ENCODE measurements around the gene MDFI.
A peak's percentile ranks its signal among the peaks of the same experiment; 100 is the strongest.

MDFI gene

GRCh38 chr6:41638002-41638934 lies at the start of gene MDFI:
Gene MDFI (plus strand): TSS chr6:41638468. CDS start chr6:41638750, 282 bp downstream.
- DNase-seq (ENCODE audit: low read depth in 4 of 4, low spot score in 1 of 4): no peak

GRCh38 chr6:41589223-41589622 lies 49.0 kb upstream of the MDFI start:
- DNase-seq (ENCODE audit: low read depth in 4 of 4, low spot score in 1 of 4): no peak

GRCh38 chr6:41589636-41590622 lies 48.3 kb upstream of the MDFI start:
- DNase-seq (ENCODE audit: low read depth in 4 of 4, low spot score in 1 of 4): no peak

DNA sequence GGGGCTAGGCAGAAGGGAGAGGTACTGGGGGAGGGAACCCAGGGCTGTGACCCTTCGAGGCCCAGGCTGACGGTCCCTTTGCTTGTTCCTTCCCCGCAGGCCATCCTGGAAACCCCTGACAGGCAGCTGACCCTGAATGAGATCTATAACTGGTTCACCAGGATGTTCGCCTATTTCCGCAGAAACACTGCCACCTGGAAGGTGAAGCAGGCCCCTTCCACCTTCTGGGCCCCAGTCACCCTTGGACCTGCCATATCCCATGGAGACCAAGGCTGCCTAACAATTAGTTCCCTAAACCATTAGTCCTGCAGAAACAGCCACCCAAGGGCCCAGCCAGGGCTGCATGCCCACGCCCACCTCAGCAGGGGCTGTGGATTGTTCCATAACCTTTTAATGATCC lies 47.1 kb upstream of the MDFI start:
- no peak for DNase-seq (ENCODE audit: low read depth in 4 of 4, low spot score in 1 of 4)

DNA sequence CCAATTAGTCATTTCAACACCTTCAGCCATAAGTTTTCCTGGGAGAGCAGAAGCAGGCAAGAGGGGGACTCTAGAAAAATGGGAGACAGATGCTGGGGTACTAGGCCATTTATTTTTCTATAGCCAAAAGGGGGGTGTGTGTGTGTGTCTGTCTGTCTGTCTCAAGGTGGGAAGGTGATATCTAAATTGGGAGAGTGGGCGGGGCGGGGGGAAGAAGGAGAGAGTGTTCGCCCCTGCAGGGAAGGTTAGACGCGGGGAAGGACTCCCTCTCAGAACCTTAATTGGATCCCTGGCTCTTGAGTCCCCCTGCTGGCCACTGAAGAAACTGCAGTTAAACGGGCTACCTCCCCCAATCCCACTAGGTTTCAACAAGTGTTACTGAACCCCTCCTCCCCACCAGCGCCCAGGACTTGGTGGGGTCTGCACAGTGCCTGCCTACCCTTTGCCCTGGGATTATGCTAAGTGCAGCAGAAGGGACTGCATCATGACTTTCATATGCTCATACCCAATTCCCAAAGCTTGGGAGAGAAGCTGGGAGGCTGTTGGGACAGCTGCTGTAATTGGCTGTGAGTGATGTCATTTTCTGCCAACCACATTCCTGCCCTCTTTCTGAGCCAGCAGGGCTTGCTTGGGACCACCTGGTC lies 46.3 kb upstream of the MDFI start:
- peak; percentile 63 to 77 (median 66) for DNase-seq (ENCODE audit: low read depth in 4 of 4, low spot score in 1 of 4)

DNA sequence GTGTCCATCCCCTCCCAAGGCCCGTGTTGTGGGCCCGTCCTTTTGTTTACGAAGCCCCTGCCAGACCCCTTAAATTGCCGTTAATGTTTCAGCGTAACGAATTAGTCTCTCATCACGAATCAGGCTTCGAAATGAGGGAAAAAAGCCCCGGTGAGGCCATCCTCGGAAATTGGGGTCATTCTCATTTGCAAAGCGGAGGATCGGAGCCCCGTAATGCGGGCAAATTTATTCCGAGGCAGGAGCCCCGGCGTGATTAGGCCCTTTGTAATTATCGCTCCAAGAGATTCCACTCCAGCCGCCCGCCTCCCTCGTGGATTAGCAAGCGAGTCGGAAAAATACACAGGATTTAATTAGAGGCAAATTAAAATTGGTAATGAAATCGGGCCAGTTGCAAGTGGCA lies 44.9 kb upstream of the MDFI start:
- DNase-seq (ENCODE audit: low read depth in 4 of 4, low spot score in 1 of 4): no peak

DNA sequence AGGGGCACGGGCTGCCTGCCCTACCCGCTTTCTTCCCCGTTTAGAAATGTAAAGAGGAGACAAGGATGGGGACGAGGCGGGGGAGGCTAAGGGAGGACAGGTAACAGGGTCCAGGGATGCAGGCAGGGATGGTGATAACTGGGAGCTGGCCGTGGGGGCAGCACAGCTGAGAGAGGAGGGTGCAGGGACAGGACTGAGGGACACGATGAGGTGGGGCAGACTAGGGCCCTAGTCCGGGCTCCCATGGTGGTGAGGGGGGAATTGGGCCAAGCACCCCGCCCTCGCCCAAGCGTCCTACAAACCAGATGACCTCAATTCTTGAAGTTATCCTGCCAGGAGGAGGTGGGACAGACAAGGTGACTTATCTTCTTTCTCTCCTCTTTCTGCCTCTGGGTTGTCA lies 44.4 kb upstream of the MDFI start:
- no peak for DNase-seq (ENCODE audit: low read depth in 4 of 4, low spot score in 1 of 4)

DNA sequence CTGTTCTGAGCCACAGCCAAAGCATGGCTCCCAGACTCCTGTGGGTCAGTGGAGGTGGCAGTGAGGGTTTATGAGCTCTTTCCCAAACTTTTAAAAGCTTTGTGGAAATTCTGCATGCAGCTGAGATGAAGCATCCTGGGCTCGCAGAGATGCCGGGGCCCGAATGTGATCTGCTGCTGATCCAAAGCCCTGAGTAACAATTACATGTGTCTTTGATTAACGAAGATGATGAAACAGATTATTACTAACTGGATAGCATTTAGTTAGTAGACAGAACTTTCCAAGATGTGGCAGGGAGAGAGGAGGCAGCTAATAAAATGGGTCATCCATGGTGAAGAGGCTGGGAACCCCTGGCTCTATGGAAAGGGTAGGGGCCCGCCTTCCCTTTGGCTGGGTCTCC lies 43.9 kb upstream of the MDFI start:
- no peak for DNase-seq (ENCODE audit: low read depth in 4 of 4, low spot score in 1 of 4)

GRCh38 chr6:41594766-41595165 lies 43.5 kb upstream of the MDFI start:
- DNase-seq (ENCODE audit: low read depth in 4 of 4, low spot score in 1 of 4): no peak

DNA sequence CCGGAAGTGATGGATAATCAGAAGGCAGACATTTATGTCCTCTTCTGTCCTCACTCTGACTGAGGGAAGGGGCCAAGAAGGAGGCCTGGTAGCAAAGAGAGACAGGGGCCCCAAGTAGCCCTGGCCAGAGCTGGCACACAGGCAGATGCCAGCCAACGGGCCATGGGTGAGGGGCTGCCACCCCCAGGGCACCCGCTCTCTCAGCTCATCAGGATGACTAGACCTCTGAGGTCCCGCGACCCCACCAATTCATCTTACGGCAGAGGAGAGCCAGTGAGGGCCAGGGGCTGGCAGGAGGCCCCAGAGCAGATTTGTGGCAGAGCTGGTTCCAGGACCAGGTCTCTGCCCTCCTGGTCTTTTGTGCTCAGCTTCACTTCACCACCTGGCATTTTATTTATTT lies 43.1 kb upstream of the MDFI start:
- DNase-seq (ENCODE audit: low read depth in 4 of 4, low spot score in 1 of 4): no peak

- DNase-seq (ENCODE audit: low read depth in 4 of 4, low spot score in 1 of 4): no peak
These were observed 42.1 kb upstream of the MDFI start for GRCh38 chr6:41596096-41596685.

GRCh38 chr6:41596807-41597206 lies 41.5 kb upstream of the MDFI start:
- no peak for DNase-seq (ENCODE audit: low read depth in 4 of 4, low spot score in 1 of 4)

DNA sequence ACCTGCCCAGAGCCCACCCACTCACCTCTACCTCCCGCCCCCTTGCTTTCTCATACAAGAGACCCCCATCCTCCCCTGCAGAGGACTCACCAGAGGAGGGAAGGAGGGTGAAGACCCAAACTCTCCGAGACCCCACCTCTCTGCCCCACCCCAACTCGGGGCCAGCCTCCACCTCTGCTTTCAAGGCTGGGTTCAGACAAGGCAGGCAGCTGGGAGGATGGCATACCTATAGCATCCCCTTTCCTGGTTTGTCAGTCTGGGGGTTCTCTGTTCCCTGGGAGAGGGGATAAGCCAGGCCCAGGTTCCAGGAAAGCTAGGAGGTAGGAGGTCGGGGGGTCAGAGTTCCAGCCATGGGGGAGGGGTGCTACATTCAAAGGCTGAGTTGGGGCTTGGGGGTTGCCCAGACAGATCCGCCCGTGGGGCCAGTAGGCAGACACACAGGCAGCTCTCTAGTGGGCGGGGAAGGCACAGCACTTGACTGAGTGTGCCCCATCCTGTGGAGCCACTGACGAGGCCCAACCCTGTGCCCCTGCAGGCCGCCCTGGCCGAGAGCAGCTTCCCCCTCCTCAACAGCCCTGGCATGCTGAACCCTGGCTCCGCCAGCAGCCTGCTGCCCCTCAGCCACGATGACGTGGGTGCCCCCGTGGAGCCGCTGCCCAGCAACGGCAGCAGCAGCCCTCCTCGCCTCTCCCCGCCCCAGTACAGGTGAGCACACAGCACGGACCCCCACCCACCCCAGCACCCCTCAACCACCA lies 40.8 kb upstream of the MDFI start:
- no peak for DNase-seq (ENCODE audit: low read depth in 4 of 4, low spot score in 1 of 4)

GRCh38 chr6:41598670-41599014 lies 39.6 kb upstream of the MDFI start:
- DNase-seq (ENCODE audit: low read depth in 4 of 4, low spot score in 1 of 4): no peak

GRCh38 chr6:41599015-41599851 lies 39.0 kb upstream of the MDFI start:
- no peak for DNase-seq (ENCODE audit: low read depth in 4 of 4, low spot score in 1 of 4)

- no peak for DNase-seq (ENCODE audit: low read depth in 4 of 4, low spot score in 1 of 4)
These were observed 38.3 kb upstream of the MDFI start for GRCh38 chr6:41599852-41600445.

GRCh38 chr6:41600499-41601247 lies 37.6 kb upstream of the MDFI start:
- DNase-seq (ENCODE audit: low read depth in 4 of 4, low spot score in 1 of 4): no peak

GRCh38 chr6:41601248-41601549 lies 37.1 kb upstream of the MDFI start:
- no peak for DNase-seq (ENCODE audit: low read depth in 4 of 4, low spot score in 1 of 4)

GRCh38 chr6:41602422-41602743 lies 35.9 kb upstream of the MDFI start:
- DNase-seq (ENCODE audit: low read depth in 4 of 4, low spot score in 1 of 4): no peak

Measured in stimulated activated CD4-positive, alpha-beta T cell treated with anti-CD3 and anti-CD28 coated beads, Interleukin-1b, Interleukin-23, amount 100 ng/mL, for 24 hours (primary cell).